WTC11 (cell line): Measurements from ENCODE around the gene MSL1. TPM values are rescaled to one million over a fixed set of nuclear protein-coding genes. Genes with fewer than 3 reads are reported as not detected.

Experiments
- ATAC-seq: fragments of 200-7000 bp; cut with Tn5 transposase; 2 replicates; pipeline ENCODE4 v1.10.0; 2021; ENCODE audit warnings: mild to moderate bottlenecking, moderate library complexity
- CTCF ChIA-PET: fragments of 300-600 bp; sonication (Branson Sonifier 250); formaldehyde crosslinking; loops from one replicate; lab custom pipeline; 2021; ENCODE audit warnings: antibody characterized with exemption; lab: Charles Lee
- POLR2A ChIA-PET: fragments of 350-600 bp; sonication (Branson Sonifier 250); formaldehyde crosslinking; loops from one replicate; lab custom pipeline; 2021; ENCODE audit warnings: antibody characterized with exemption; lab: Charles Lee
- DNase-seq: peaks from one replicate; pipeline ENCODE4 v3.0.0; 2021; ENCODE audit warnings: low spot score
- H3K27ac Mint-ChIP-seq: 2 replicates; pipeline ENCODE4 v1.8.0; 2021; ENCODE audit warnings: mixed read lengths
- H3K27me3 Mint-ChIP-seq: 2 replicates; pipeline ENCODE4 v1.8.0; 2021; ENCODE audit warnings: low read depth, mild to moderate bottlenecking, moderate library complexity, mixed read lengths
- H3K36me3 Mint-ChIP-seq: 2 replicates; pipeline ENCODE4 v1.8.0; 2021; ENCODE audit warnings: mixed read lengths
- H3K4me1 Mint-ChIP-seq: 2 replicates; pipeline ENCODE4 v1.8.0; 2022; ENCODE audit warnings: mixed read lengths
- H3K4me3 Mint-ChIP-seq: 2 replicates; pipeline ENCODE4 v1.8.0; 2021; ENCODE audit warnings: mild to moderate bottlenecking, moderate library complexity, mixed read lengths
- H3K9me3 Mint-ChIP-seq: 2 replicates; pipeline ENCODE4 v1.8.0; 2021; ENCODE audit warnings: mixed read lengths
- ATF1 ChIP-seq: sonication (generic); formaldehyde crosslinking; IDR thresholded peaks from 2 replicates; pipeline ENCODE4 v1.8.1; 2023; ENCODE audit warnings: mild to moderate bottlenecking, moderate library complexity, missing genetic modification reagents
- CREB1 ChIP-seq: sonication (generic); formaldehyde crosslinking; IDR thresholded peaks from 2 replicates; pipeline ENCODE4 v1.8.0; 2023; ENCODE audit warnings: mild to moderate bottlenecking, missing genetic modification reagents
- ESRRA ChIP-seq: sonication (generic); formaldehyde crosslinking; IDR thresholded peaks from 2 replicates; pipeline ENCODE4 v1.8.1; 2022; ENCODE audit warnings: mild to moderate bottlenecking, missing genetic modification reagents, borderline replicate concordance
- ETV6 ChIP-seq: sonication (generic); formaldehyde crosslinking; IDR thresholded peaks from 2 replicates; pipeline ENCODE4 v1.8.1; 2022; ENCODE audit warnings: mild to moderate bottlenecking, missing genetic modification reagents
- FOXJ3 ChIP-seq: sonication (generic); formaldehyde crosslinking; IDR thresholded peaks from 2 replicates; pipeline ENCODE4 v1.9.0; 2021; ENCODE audit warnings: missing genetic modification reagents, mild to moderate bottlenecking, borderline replicate concordance
- HMGA2 ChIP-seq: fragments of 250-450 bp; sonication (Bioruptor Pico); IDR thresholded peaks from 2 replicates; pipeline ENCODE4 v1.4.0; 2021; ENCODE audit warnings: mild to moderate bottlenecking, moderate library complexity
- MLX ChIP-seq: sonication (generic); formaldehyde crosslinking; IDR thresholded peaks from 2 replicates; pipeline ENCODE4 v1.8.1; 2023; ENCODE audit warnings: mild to moderate bottlenecking, missing genetic modification reagents, moderate library complexity
- NFATC4 ChIP-seq: fragments of 250-450 bp; sonication (Bioruptor Pico); IDR thresholded peaks from 2 replicates; pipeline ENCODE4 v1.9.0; 2021; ENCODE audit warnings: mild to moderate bottlenecking
- RORB ChIP-seq: fragments of 250-450 bp; sonication (Bioruptor Pico); IDR thresholded peaks from 2 replicates; pipeline ENCODE4 v1.9.0; 2021; ENCODE audit warnings: mild to moderate bottlenecking
- SMAD3 ChIP-seq: sonication (generic); formaldehyde crosslinking; IDR thresholded peaks from 2 replicates; pipeline ENCODE4 v1.8.0; 2022; ENCODE audit warnings: missing genetic modification reagents, mild to moderate bottlenecking, borderline replicate concordance
- SP1 ChIP-seq: sonication (generic); formaldehyde crosslinking; conservative IDR thresholded peaks from 2 replicates; pipeline ENCODE4 v1.8.1; 2022; ENCODE audit warnings: missing genetic modification reagents
- TP53 ChIP-seq: sonication (generic); formaldehyde crosslinking; IDR thresholded peaks from 2 replicates; pipeline ENCODE4 v1.8.1; 2023; ENCODE audit warnings: mild to moderate bottlenecking, missing genetic modification reagents
- ZBTB21 ChIP-seq: sonication (generic); formaldehyde crosslinking; IDR thresholded peaks from 2 replicates; pipeline ENCODE4 v1.8.1; 2023; ENCODE audit warnings: mild to moderate bottlenecking, missing genetic modification reagents, borderline replicate concordance
- ZNF138 ChIP-seq: sonication (generic); formaldehyde crosslinking; conservative IDR thresholded peaks from 2 replicates; pipeline ENCODE4 v1.8.1; 2022; ENCODE audit warnings: mild to moderate bottlenecking, moderate library complexity, missing genetic modification reagents
- ZNF532 ChIP-seq: fragments of 250-450 bp; sonication (Bioruptor Pico); IDR thresholded peaks from 2 replicates; pipeline ENCODE4 v1.9.0; 2021; ENCODE audit warnings: mild to moderate bottlenecking, borderline replicate concordance
- total RNA-seq: library from RNA; stranded (reverse); gene quantifications from 3 replicates; pipeline ENCODE4 v1.2.3, GENCODE V29; 2021
- TF ChIP-seq, protein P1 (sequence below): sonication (generic); formaldehyde crosslinking; IDR thresholded peaks from 2 replicates; pipeline ENCODE4 v1.8.0; 2022; ENCODE audit warnings: mild to moderate bottlenecking, missing genetic modification reagents
- TF ChIP-seq, protein P2 (sequence below): fragments of 250-450 bp; sonication (Bioruptor Pico); IDR thresholded peaks from 2 replicates; pipeline ENCODE4 v1.9.0; 2021; ENCODE audit warnings: moderate library complexity, mild to moderate bottlenecking, inconsistent platforms, borderline replicate concordance
- TF ChIP-seq, protein P3 (sequence below): sonication (generic); formaldehyde crosslinking; IDR thresholded peaks from 2 replicates; pipeline ENCODE4 v1.8.0; 2022; ENCODE audit warnings: mild to moderate bottlenecking, missing genetic modification reagents
- TF ChIP-seq, protein P4 (sequence below): sonication (generic); formaldehyde crosslinking; IDR thresholded peaks from 2 replicates; pipeline ENCODE4 v1.8.0; 2023; ENCODE audit warnings: missing genetic modification reagents

Gene MSL1
- total RNA-seq, 1 experiment from 2014 or later = 78.1 TPM

DNA sequence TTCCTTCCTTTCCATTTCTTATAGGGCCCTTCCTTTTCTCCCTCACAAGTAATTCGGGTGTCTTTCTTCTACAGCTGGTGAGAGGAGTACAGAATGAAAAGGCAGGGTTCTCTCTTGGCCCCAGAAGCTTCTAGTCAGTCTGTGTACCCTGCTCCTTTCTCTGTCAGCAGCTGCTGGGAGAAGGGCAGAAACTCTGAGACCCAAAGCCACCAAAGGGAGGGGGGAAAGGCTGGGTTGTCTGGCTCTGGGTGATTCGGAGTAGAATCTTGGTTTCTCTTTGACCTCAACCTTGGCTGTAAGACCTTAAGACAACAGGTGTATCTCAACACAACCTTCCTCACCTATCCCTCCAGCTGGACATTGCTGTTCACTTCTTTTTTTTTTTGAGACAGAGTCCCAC is 18.1 kb upstream of the MSL1 start (continued):
- TF ChIP-seq, protein P1, sequence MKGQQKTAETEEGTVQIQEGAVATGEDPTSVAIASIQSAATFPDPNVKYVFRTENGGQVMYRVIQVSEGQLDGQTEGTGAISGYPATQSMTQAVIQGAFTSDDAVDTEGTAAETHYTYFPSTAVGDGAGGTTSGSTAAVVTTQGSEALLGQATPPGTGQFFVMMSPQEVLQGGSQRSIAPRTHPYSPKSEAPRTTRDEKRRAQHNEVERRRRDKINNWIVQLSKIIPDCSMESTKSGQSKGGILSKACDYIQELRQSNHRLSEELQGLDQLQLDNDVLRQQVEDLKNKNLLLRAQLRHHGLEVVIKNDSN (CRISPR knock-in tag) = no peak

DNA sequence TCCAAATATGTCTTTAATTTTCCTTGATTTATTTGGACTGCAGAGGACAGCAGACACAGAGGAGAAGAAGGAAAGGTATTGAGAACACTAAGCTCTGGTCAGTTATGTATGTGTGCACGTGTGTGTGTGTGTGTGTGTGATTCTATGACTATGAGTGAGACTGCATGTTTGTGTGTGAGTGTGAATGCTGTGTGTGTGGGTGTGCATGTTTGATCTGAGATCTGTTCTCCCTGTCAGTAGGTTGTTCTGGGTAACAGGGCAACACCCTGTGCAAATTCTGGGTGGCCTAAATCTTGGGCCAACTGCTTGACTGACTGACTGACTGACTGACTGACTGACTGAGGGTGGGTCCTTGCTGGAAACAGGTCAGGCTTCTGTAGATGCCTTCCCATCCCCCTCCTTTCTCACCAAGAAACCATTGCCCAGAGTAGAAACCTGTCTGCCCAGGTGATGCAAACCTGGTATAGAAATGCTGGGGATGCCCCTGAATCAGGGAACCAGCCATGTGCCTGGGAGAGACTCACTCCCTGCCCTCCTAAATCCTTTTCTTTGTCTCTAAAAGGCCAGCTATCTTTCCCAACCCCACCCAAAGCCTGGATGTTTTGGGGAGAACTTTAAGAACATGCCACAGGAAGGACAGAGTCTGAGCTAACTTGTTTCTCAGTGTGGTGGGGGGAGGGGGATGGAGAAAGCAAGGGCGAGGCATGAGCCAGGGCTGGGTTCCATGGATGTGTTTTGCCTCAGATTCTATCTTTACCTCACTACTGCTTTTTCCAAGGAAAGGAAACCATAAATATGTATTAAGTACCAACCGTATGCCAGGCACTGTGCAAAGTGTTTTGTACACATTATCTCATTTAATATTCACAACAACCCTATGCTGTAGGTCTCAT is 16.9 kb upstream of the MSL1 start:
- CTCF ChIA-PET = interaction anchor here (1.0 to 1.2 kb wide), 2 partner anchors 19 to 30 kb away, joined by 3 to 5 read pairs; no protein-coding TSS in a partner anchor
- H3K4me3 Mint-ChIP-seq = no peak overlapping the region

DNA sequence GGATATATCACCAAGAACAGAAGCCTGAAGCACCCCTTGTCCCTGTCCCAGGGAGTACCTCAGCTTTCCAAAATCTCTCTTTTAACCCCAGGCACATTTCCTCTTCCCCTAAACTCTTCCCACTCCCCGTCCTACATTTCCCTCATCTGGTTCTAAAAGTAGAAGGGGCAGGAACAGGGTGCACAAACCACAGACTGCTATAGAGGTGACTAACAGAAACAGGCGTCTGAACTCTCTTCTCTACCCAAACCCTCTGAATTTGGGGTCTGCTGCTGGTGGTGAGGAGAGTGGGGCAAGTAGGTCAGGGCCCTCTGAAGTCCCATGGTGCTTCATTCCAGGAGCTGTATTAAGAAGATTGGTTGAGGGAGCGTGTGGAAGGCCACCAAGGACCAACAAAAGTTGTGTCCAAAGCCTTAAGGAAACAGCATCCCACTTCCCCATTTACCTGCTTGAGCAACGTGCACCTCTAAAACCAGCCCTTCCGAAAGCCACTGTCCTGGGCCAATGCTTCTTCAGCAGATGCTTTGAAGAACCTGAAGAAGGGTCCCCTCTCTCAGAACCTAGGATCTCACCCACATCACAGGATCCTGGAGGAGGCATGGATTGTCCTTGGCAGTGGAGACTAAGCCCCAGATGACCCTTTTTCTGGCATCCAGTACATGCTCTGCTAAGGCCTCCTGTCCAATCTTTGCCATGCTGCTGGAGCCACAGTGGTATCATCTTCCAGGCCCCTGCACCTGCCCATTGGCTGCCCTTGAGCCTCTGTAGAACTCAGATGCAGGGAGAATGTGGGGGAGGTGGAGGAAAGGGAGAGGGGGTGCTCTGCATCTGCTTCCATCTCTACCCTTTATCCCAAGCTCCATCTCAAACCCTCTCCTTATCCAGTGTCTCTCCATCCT is 15.7 kb upstream of the MSL1 start:
- H3K27me3 Mint-ChIP-seq = peaks cover 64% of the 10 kb centered on the region
- ChIA-PET CTCF (interaction anchor here (0.6 to 1.9 kb wide), 11 partner anchors 7 to 474 kb away, joined by 3 to 13 read pairs (median 5); no protein-coding TSS in a partner anchor), POLR2A (no interaction called here)
- no peaks in the 10 kb centered on the region for H3K9me3 Mint-ChIP-seq
- no peaks in the 10 kb centered on the region for H3K36me3 Mint-ChIP-seq
- ATAC-seq (no peak), DNase-seq (no peak)
- H3K4me1 Mint-ChIP-seq = peaks cover 83% of the 10 kb centered on the region
- no peak overlapping the region for H3K27ac Mint-ChIP-seq
- H3K4me3 Mint-ChIP-seq = no peak overlapping the region
- TF ChIP-seq NFATC4 (CRISPR knock-in tag) (no peak), RORB (CRISPR knock-in tag) (no peak), ZNF138 (CRISPR knock-in tag) (no peak), MLX (CRISPR knock-in tag) (no peak), SP1 (no peak), ZBTB21 (CRISPR knock-in tag) (no peak), HMGA2 (CRISPR knock-in tag) (no peak), ATF1 (CRISPR knock-in tag) (no peak), ETV6 (CRISPR knock-in tag) (no peak)
- TF ChIP-seq, protein P2, sequence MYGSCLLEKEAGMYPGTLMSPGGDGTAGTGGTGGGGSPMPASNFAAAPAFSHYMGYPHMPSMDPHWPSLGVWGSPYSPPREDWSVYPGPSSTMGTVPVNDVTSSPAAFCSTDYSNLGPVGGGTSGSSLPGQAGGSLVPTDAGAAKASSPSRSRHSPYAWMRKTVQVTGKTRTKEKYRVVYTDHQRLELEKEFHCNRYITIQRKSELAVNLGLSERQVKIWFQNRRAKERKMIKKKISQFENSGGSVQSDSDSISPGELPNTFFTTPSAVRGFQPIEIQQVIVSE (CRISPR knock-in tag) = no peak
- TF ChIP-seq, protein P3, sequence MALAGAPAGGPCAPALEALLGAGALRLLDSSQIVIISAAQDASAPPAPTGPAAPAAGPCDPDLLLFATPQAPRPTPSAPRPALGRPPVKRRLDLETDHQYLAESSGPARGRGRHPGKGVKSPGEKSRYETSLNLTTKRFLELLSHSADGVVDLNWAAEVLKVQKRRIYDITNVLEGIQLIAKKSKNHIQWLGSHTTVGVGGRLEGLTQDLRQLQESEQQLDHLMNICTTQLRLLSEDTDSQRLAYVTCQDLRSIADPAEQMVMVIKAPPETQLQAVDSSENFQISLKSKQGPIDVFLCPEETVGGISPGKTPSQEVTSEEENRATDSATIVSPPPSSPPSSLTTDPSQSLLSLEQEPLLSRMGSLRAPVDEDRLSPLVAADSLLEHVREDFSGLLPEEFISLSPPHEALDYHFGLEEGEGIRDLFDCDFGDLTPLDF (CRISPR knock-in tag) = no peak

More for the DNA sequence above, 16.9 kb upstream of the MSL1 start:
- POLR2A ChIA-PET = no interaction called here
- DNase-seq = no peak
- H3K27ac Mint-ChIP-seq = no peak overlapping the region
- H3K4me1 Mint-ChIP-seq = peaks cover 83% of the 10 kb centered on the region
- H3K9me3 Mint-ChIP-seq = no peaks in the 10 kb centered on the region
- no peak for TF ChIP-seq TP53 (CRISPR knock-in tag)
- no peak for TF ChIP-seq ZNF532 (CRISPR knock-in tag)
- no peak for TF ChIP-seq ESRRA (CRISPR knock-in tag)
- no peak for TF ChIP-seq SMAD3 (CRISPR knock-in tag)
- TF ChIP-seq CREB1 = no peak
- TF ChIP-seq, protein P4, sequence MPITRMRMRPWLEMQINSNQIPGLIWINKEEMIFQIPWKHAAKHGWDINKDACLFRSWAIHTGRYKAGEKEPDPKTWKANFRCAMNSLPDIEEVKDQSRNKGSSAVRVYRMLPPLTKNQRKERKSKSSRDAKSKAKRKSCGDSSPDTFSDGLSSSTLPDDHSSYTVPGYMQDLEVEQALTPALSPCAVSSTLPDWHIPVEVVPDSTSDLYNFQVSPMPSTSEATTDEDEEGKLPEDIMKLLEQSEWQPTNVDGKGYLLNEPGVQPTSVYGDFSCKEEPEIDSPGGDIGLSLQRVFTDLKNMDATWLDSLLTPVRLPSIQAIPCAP = no peak
- no peak for TF ChIP-seq FOXJ3 (CRISPR knock-in tag)
- TF ChIP-seq, all 79 proteins: peak for 0
- no peak for ATAC-seq
- peaks cover 77% of the 10 kb centered on the region for H3K27me3 Mint-ChIP-seq
- H3K36me3 Mint-ChIP-seq = no peaks in the 10 kb centered on the region
